Gastroesophageal sphincter (tissue), 4 donors: ENCODE measurements around the gene MPND. TPM values are rescaled to one million over a fixed set of nuclear protein-coding genes. Genes with fewer than 3 reads are reported as not detected.

Source experiments
- ATAC-seq: fragments of 150-250 bp; one replicate; pipeline ENCODE4 v1.9.1; 2016; ENCODE audit warnings: mild to moderate bottlenecking, moderate library complexity
- H3K27ac ChIP-seq, 4 donors: fragments of 200-600 bp; sonication (generic) in 3 of 4; 1 replicate in 3 of 4; 2 replicates in 1 of 4; pipeline ENCODE4 v1.5.1; 2016 to 2019
- H3K27me3 ChIP-seq: fragments of 200-600 bp; sonication (generic); one replicate; pipeline ENCODE4 v1.5.1; 2019
- H3K36me3 ChIP-seq, 2 donors: fragments of 200-600 bp; sonication (generic); one replicate each; pipeline ENCODE4 v1.5.1; 2019; ENCODE audit warnings: control low read depth in 1 of 2
- H3K4me1 ChIP-seq, 3 donors: fragments of 200-600 bp; sonication (generic); 1 replicate in 2 of 3; 2 replicates in 1 of 3; pipeline ENCODE4 v1.5.1; 2016 to 2019; ENCODE audit warnings: control low read depth in 2 of 3
- H3K4me3 ChIP-seq, 2 donors: fragments of 200-600 bp; sonication (generic); one replicate each; pipeline ENCODE4 v1.5.1; 2019; ENCODE audit warnings: mild to moderate bottlenecking in 1 of 2, moderate library complexity in 1 of 2
- H3K9me3 ChIP-seq, 3 donors: fragments of 200-600 bp; sonication (generic); one replicate each; pipeline ENCODE4 v1.5.1; 2017 to 2019; ENCODE audit warnings: control low read depth in 2 of 3
- CTCF ChIP-seq, 4 experiments: fragments of 200-600 bp in 2 of 4; fragments of 450-650 bp in 2 of 4; sonication (generic) in 1 of 4; IDR thresholded peaks; one replicate each; pipeline ENCODE4 v1.5.1; 2017 to 2019; ENCODE audit warnings: antibody characterized with exemption in 4 of 4, mild to moderate bottlenecking in 2 of 4, moderate library complexity in 2 of 4
- EP300 ChIP-seq: sonication (generic); formaldehyde crosslinking; IDR thresholded peaks from one replicate; pipeline ENCODE4 v1.6.1; 2017; ENCODE audit warnings: antibody characterized with exemption, mild to moderate bottlenecking
- POLR2A ChIP-seq, 2 donors: fragments of 450-650 bp; IDR thresholded peaks; one replicate each; pipeline ENCODE4 v1.6.1; 2017; ENCODE audit warnings: antibody characterized with exemption in 2 of 2, mild to moderate bottlenecking in 2 of 2, moderate library complexity in 1 of 2
- POLR2AphosphoS5 ChIP-seq: sonication (generic); formaldehyde crosslinking; IDR thresholded peaks from one replicate; pipeline ENCODE4 v1.6.1; 2017; ENCODE audit warnings: antibody characterized with exemption
- WGBS, 2 donors: methylation state at CpG; one replicate each; pipeline ENCODE4 v1.1.5; 2018; ENCODE audit warnings: low coverage in 1 of 2; 5-methylcytosine and 5-hydroxymethylcytosine counted together
- total RNA-seq, 4 donors: library from RNA; depleted of rRNA; stranded (reverse); fragments of >200 nt; gene quantifications; one replicate each; pipeline ENCODE4 v1.1.0, GENCODE V29; 2016

Gene MPND
- total RNA-seq, 4 donors from 2014 or later, result 4.7 to 7.5 (median 6.0) TPM

- TF ChIP-seq EP300 (no peak), CTCF (IDR thresholded peaks at IDR 0.05) (peak in 1 of 4 experiments; percentile 0), POLR2AphosphoS5 (no peak), POLR2A (IDR thresholded peaks at IDR 0.05) (no peak)
- no peaks in the 10 kb centered on the region for H3K9me3 ChIP-seq
- no peaks in the 10 kb centered on the region for H3K27me3 ChIP-seq
- peaks cover 0 to 17% of the 10 kb centered on the region in 2 donors for H3K36me3 ChIP-seq
- peak overlapping the region; percentile 86 to 98 (median 95) for H3K27ac ChIP-seq
- WGBS, 2 donors, result 0% methylated on average over 1 of the region's 10 CpGs
- peak; percentile 14 for ATAC-seq
- peak overlapping the region; percentile 41 to 93 for H3K4me3 ChIP-seq
- peaks cover 0 to 31% (median 10%) of the 10 kb centered on the region in 3 donors for H3K4me1 ChIP-seq
Measured at GRCh38 chr19:4342314-4342614, 1.1 kb upstream of the MPND start.

- peaks cover 0 to 28% (median 10%) of the 10 kb centered on the region in 3 donors for H3K4me1 ChIP-seq
- ATAC-seq, result peak; percentile 95
- peak overlapping the region; percentile 48 to 93 for H3K4me3 ChIP-seq
- no peaks in the 10 kb centered on the region for H3K9me3 ChIP-seq
- no peaks in the 10 kb centered on the region for H3K27me3 ChIP-seq
- TF ChIP-seq POLR2AphosphoS5 (peak; percentile 83), CTCF (IDR thresholded peaks at IDR 0.05) (peak in 1 of 4 experiments; percentile 23), POLR2A (IDR thresholded peaks at IDR 0.05) (peak; percentile 83 to 88), EP300 (no peak)
- WGBS, 2 donors, result 0 to 2% methylated on average over 4 to 11 of the region's 39 CpGs
- peaks cover 0 to 22% of the 10 kb centered on the region in 2 donors for H3K36me3 ChIP-seq
- H3K27ac ChIP-seq, result peak overlapping the region; percentile 86 to 98 (median 95)
Measured at GRCh38 chr19:4342615-4343369, 570 bp upstream of the MPND start.

- ATAC-seq, result no peak
- Histone ChIP-seq H3K4me3 (no peak overlapping the region), H3K9me3 (no peaks in the 10 kb centered on the region), H3K36me3 (peaks cover 0 to 34% of the 10 kb centered on the region in 2 donors), H3K4me1 (peaks cover 0 to 16% (median 10%) of the 10 kb centered on the region in 3 donors), H3K27ac (no peak overlapping the region), H3K27me3 (no peaks in the 10 kb centered on the region)
- TF ChIP-seq POLR2A (IDR thresholded peaks at IDR 0.05) (no peak), POLR2AphosphoS5 (no peak), CTCF (IDR thresholded peaks at IDR 0.05) (no peak), EP300 (no peak)
- no CpG with 5 or more reads among the region's 15 CpGs for WGBS, 2 donors
Measured at GRCh38 chr19:4345342-4346019, 2.1 kb downstream of the MPND start.

- Histone ChIP-seq H3K27me3 (no peaks in the 10 kb centered on the region), H3K4me1 (peaks cover 0 to 16% (median 10%) of the 10 kb centered on the region in 3 donors), H3K27ac (no peak overlapping the region), H3K4me3 (no peak overlapping the region), H3K36me3 (peaks cover 0 to 34% of the 10 kb centered on the region in 2 donors), H3K9me3 (no peaks in the 10 kb centered on the region)
- TF ChIP-seq POLR2AphosphoS5, result no peak
- no peak for TF ChIP-seq CTCF (IDR thresholded peaks at IDR 0.05)
- no peak for TF ChIP-seq EP300
- TF ChIP-seq POLR2A (IDR thresholded peaks at IDR 0.05), result no peak
- WGBS, 2 donors, result 88 to 96% methylated on average over 4 to 5 of the region's 6 CpGs
- ATAC-seq, result no peak
Measured at GRCh38 chr19:4346020-4346383, 2.6 kb downstream of the MPND start.
